ENCODE results near the gene EEF1AKMT2.
"Not testable (repeated sequence)": the region's sequence is repeated elsewhere in the genome, so short reads cannot be mapped to it uniquely, and the experiment has no call there.

The EEF1AKMT2 gene

DNA sequence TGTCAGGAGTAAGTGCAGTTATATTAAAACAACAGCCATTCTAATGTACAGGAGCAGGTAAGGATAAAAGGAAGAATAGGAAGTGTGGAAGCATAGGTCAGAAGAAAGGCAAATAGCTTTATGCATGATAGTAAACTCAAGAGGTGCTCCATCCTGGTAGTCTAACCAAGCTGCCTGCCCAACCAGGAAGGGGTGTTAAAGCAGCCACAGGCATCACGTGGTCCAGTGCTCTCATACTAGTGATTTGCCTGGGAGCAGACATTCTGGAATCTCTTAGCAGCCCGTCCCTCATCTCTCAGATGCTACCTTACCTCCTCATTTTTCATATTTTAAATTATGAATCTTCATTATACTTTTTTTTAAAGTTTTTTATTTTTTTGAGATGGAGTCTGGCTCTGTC lies 28.4 kb upstream of the EEF1AKMT2 start:
- no peaks in the 10 kb centered on the region for H3K9me3 ChIP-seq (ENCODE audit: insufficient read depth, low read depth, low read length)
- no peaks in the 10 kb centered on the region for H3K27me3 ChIP-seq (ENCODE audit: insufficient read depth, low read length)
- 86% methylated on average over 2 of the region's 2 CpGs for WGBS
- peaks cover 53% of the 10 kb centered on the region for H3K36me3 ChIP-seq (ENCODE audit: insufficient read depth, low read length)
- no peaks in the 10 kb centered on the region for H3K4me1 ChIP-seq (ENCODE audit: insufficient read depth, low read length)
- no peak overlapping the region for H3K9ac ChIP-seq (ENCODE audit: low read depth, low read length)
- H3K4me3 ChIP-seq (ENCODE audit: low read length) = no peak overlapping the region
- no peak overlapping the region for H3K27ac ChIP-seq (ENCODE audit: low read depth, low read length)

DNA sequence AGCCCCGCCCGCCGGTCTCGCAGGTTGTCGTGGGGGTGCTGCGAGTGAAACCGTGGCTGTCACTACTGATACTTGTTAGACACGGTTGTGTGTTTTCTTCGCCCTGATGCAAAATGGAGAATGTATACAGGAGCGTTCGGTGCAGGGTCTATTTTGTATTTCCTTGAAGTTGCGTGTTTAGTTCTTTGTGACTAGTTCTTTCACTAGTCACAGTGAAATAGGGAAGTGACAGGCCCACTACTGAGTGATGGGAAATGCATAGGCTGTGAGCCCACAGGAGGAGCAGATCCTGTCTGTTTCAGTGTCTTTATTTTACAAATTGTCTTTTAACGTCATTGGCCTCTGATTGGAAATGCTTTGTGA lies 10.6 kb upstream of the EEF1AKMT2 start:
- H3K4me3 ChIP-seq (ENCODE audit: low read length) = peak overlapping the region; percentile 87
- H3K36me3 ChIP-seq (ENCODE audit: insufficient read depth, low read length) = peaks cover 2% of the 10 kb centered on the region; the same call in 1 of the 2 replicates
- H3K9ac ChIP-seq (ENCODE audit: low read depth, low read length) = peak overlapping the region; percentile 95
- peak overlapping the region; percentile 79; the same call in 1 of the 2 replicates for H3K27ac ChIP-seq (ENCODE audit: low read depth, low read length)
- no peaks in the 10 kb centered on the region for H3K27me3 ChIP-seq (ENCODE audit: insufficient read depth, low read length)
- peaks cover 16% of the 10 kb centered on the region for H3K4me1 ChIP-seq (ENCODE audit: insufficient read depth, low read length)
- H3K9me3 ChIP-seq (ENCODE audit: insufficient read depth, low read depth, low read length) = no peaks in the 10 kb centered on the region
- 2% methylated on average over 13 of the region's 13 CpGs for WGBS

- peaks cover 16% of the 10 kb centered on the region for H3K4me1 ChIP-seq (ENCODE audit: insufficient read depth, low read length)
- H3K4me3 ChIP-seq (ENCODE audit: low read length) = no peak overlapping the region
- no peaks in the 10 kb centered on the region for H3K9me3 ChIP-seq (ENCODE audit: insufficient read depth, low read depth, low read length)
- H3K27me3 ChIP-seq (ENCODE audit: insufficient read depth, low read length) = no peaks in the 10 kb centered on the region
- no peaks in the 10 kb centered on the region for H3K36me3 ChIP-seq (ENCODE audit: insufficient read depth, low read length)
- no peak overlapping the region for H3K9ac ChIP-seq (ENCODE audit: low read depth, low read length)
- WGBS = 82% methylated on average over 4 of the region's 4 CpGs
- no peak overlapping the region for H3K27ac ChIP-seq (ENCODE audit: low read depth, low read length)
Measured at GRCh38 chr10:124799211-124799610, 7.5 kb upstream of the EEF1AKMT2 start.

DNA sequence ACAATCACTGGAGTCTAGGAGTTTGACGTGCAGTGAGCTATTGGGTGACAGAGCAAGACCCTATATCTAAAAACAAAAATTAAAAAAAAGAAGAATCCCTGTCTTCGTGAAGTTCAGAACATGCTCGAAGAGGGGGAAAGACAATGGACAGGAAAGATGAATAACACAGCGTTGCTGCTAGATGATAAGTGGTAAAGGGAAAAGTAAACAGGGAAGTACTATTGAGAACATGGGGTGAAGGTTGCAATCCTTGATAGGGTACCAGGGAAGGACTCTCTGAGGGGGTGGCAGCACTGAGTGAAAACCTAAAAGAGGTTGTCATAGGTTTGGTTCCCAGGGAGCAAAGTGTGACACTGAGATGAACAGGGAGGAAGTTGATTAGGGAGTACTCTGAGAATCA lies 7.1 kb upstream of the EEF1AKMT2 start:
- H3K4me3 ChIP-seq (ENCODE audit: low read length) = no peak overlapping the region
- no peak overlapping the region for H3K9ac ChIP-seq (ENCODE audit: low read depth, low read length)
- no peak overlapping the region for H3K27ac ChIP-seq (ENCODE audit: low read depth, low read length)
- 85% methylated on average over 4 of the region's 4 CpGs for WGBS
- H3K4me1 ChIP-seq (ENCODE audit: insufficient read depth, low read length) = peaks cover 16% of the 10 kb centered on the region
- no peaks in the 10 kb centered on the region for H3K36me3 ChIP-seq (ENCODE audit: insufficient read depth, low read length)
- no peaks in the 10 kb centered on the region for H3K27me3 ChIP-seq (ENCODE audit: insufficient read depth, low read length)
- no peaks in the 10 kb centered on the region for H3K9me3 ChIP-seq (ENCODE audit: insufficient read depth, low read depth, low read length)

GRCh38 chr10:124798364-124798763 lies 6.7 kb upstream of the EEF1AKMT2 start:
- Histone ChIP-seq H3K9me3 (ENCODE audit: insufficient read depth, low read depth, low read length) (no peaks in the 10 kb centered on the region), H3K27ac (ENCODE audit: low read depth, low read length) (no peak overlapping the region)
- WGBS = 58% methylated on average over 1 of the region's 1 CpG

GRCh38 chr10:124792998-124793352 lies 1.3 kb upstream of the EEF1AKMT2 start:
- Histone ChIP-seq H3K4me3 (ENCODE audit: low read length) (peak overlapping the region; percentile 88; the same call in 1 of the 2 replicates), H3K9me3 (ENCODE audit: insufficient read depth, low read depth, low read length) (no peaks in the 10 kb centered on the region), H3K4me1 (ENCODE audit: insufficient read depth, low read length) (no peaks in the 10 kb centered on the region), H3K36me3 (ENCODE audit: insufficient read depth, low read length) (peaks cover 16% of the 10 kb centered on the region), H3K9ac (ENCODE audit: low read depth, low read length) (no peak overlapping the region), H3K27me3 (ENCODE audit: insufficient read depth, low read length) (no peaks in the 10 kb centered on the region), H3K27ac (ENCODE audit: low read depth, low read length) (no peak overlapping the region)
- WGBS = 95% methylated on average over 11 of the region's 11 CpGs

More at GRCh38 chr10:124798364-124798763, 6.7 kb upstream of the EEF1AKMT2 start:
- Histone ChIP-seq H3K9ac (ENCODE audit: low read depth, low read length) (no peak overlapping the region), H3K4me3 (ENCODE audit: low read length) (no peak overlapping the region), H3K27me3 (ENCODE audit: insufficient read depth, low read length) (no peaks in the 10 kb centered on the region), H3K4me1 (ENCODE audit: insufficient read depth, low read length) (peaks cover 16% of the 10 kb centered on the region), H3K36me3 (ENCODE audit: insufficient read depth, low read length) (no peaks in the 10 kb centered on the region)

GRCh38 chr10:124782900-124783299 lies 8.8 kb downstream of the EEF1AKMT2 start:
- H3K9me3 ChIP-seq (ENCODE audit: insufficient read depth, low read depth, low read length); H3K9ac ChIP-seq (ENCODE audit: low read depth, low read length); H3K4me3 ChIP-seq (ENCODE audit: low read length); H3K27ac ChIP-seq (ENCODE audit: low read depth, low read length); H3K4me1 ChIP-seq (ENCODE audit: insufficient read depth, low read length); H3K27me3 ChIP-seq (ENCODE audit: insufficient read depth, low read length): not testable (repeated sequence)
- 97% methylated on average over 1 of the region's 1 CpG for WGBS
- H3K36me3 ChIP-seq (ENCODE audit: insufficient read depth, low read length) = peaks cover 74% of the 10 kb centered on the region

DNA sequence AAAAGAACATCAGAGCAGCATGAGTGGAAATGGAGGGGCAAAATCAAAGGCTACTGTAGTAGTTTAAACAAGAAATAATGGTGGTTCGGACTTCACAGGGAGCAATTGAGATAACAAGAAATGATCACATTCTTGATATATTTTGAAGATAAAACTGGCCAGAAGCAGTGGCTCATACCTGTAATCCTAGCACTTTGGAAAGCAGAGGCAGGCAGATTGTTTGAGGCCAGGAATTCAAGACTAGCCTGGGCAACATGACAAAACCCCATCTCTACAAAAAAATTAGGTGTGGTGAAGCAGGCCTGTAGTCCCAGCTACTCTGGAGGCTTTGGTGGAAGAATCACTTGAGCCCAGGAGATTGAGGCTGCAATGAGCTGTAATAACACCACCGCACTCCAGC lies 22.9 kb downstream of the EEF1AKMT2 start:
- Histone ChIP-seq H3K9me3 (ENCODE audit: insufficient read depth, low read depth, low read length) (peaks cover 2% of the 10 kb centered on the region; the same call in 1 of the 2 replicates), H3K27me3 (ENCODE audit: insufficient read depth, low read length) (no peaks in the 10 kb centered on the region), H3K36me3 (ENCODE audit: insufficient read depth, low read length) (peaks cover 67% of the 10 kb centered on the region), H3K9ac (ENCODE audit: low read depth, low read length) (no peak overlapping the region), H3K4me3 (ENCODE audit: low read length) (no peak overlapping the region), H3K27ac (ENCODE audit: low read depth, low read length) (no peak overlapping the region), H3K4me1 (ENCODE audit: insufficient read depth, low read length) (no peaks in the 10 kb centered on the region)
- WGBS = 88% methylated on average over 2 of the region's 2 CpGs

DNA sequence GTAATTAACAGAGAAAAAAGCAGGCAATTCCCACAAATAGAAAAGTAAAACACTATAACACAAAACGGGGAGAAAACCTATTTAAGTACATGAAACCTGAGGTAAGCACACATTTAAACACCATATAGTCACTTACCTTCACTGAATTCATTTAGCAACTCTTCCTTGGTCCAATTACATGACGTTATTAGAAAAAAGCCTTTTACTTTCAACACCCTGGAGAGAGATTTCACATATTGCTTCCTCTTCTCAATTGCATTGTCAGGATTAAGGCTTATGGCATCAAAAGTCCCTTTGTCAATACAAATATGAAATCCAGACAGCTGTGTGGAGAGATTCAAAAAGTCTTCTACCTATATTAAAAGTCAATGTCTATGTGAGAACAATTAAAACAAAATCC lies 26.4 kb downstream of the EEF1AKMT2 start:
- 91% methylated on average over 2 of the region's 2 CpGs for WGBS
- no peaks in the 10 kb centered on the region for H3K4me1 ChIP-seq (ENCODE audit: insufficient read depth, low read length)
- peaks cover 77% of the 10 kb centered on the region for H3K36me3 ChIP-seq (ENCODE audit: insufficient read depth, low read length)

GRCh38 chr10:124763267-124763666 lies 28.4 kb downstream of the EEF1AKMT2 start:
- Histone ChIP-seq H3K9me3 (ENCODE audit: insufficient read depth, low read depth, low read length) (no peaks in the 10 kb centered on the region), H3K9ac (ENCODE audit: low read depth, low read length) (no peak overlapping the region), H3K4me3 (ENCODE audit: low read length) (no peak overlapping the region), H3K27me3 (ENCODE audit: insufficient read depth, low read length) (no peaks in the 10 kb centered on the region), H3K36me3 (ENCODE audit: insufficient read depth, low read length) (peaks cover 83% of the 10 kb centered on the region), H3K4me1 (ENCODE audit: insufficient read depth, low read length) (peaks cover 4% of the 10 kb centered on the region), H3K27ac (ENCODE audit: low read depth, low read length) (no peak overlapping the region)
- 88% methylated on average over 1 of the region's 1 CpG for WGBS

More for the DNA sequence above, 26.4 kb downstream of the EEF1AKMT2 start:
- Histone ChIP-seq H3K27ac (ENCODE audit: low read depth, low read length) (no peak overlapping the region), H3K9me3 (ENCODE audit: insufficient read depth, low read depth, low read length) (no peaks in the 10 kb centered on the region), H3K4me3 (ENCODE audit: low read length) (no peak overlapping the region), H3K9ac (ENCODE audit: low read depth, low read length) (no peak overlapping the region), H3K27me3 (ENCODE audit: insufficient read depth, low read length) (no peaks in the 10 kb centered on the region)

GRCh38 chr10:124762281-124762680 lies 29.4 kb downstream of the EEF1AKMT2 start:
- 93% methylated on average over 4 of the region's 5 CpGs for WGBS

More at GRCh38 chr10:124762281-124762680, 29.4 kb downstream of the EEF1AKMT2 start:
- Histone ChIP-seq H3K4me1 (ENCODE audit: insufficient read depth, low read length) (peaks cover 14% of the 10 kb centered on the region), H3K27ac (ENCODE audit: low read depth, low read length) (no peak overlapping the region), H3K9me3 (ENCODE audit: insufficient read depth, low read depth, low read length) (no peaks in the 10 kb centered on the region), H3K27me3 (ENCODE audit: insufficient read depth, low read length) (no peaks in the 10 kb centered on the region), H3K9ac (ENCODE audit: low read depth, low read length) (no peak overlapping the region), H3K36me3 (ENCODE audit: insufficient read depth, low read length) (peaks cover 88% of the 10 kb centered on the region), H3K4me3 (ENCODE audit: low read length) (no peak overlapping the region)
